OCI-LY7 (cell line): ENCODE measurements around the gene REEP6.

Experiments used
- EZH2phosphoT487 ChIP-seq: fragments of 200-600 bp; sonication (generic); IDR thresholded peaks from 2 replicates; pipeline ENCODE4 v1.6.1; 2018; ENCODE audit warnings: low read depth, borderline replicate concordance, mild to moderate bottlenecking, mixed run types, antibody characterized with exemption, low read length, moderate library complexity, mixed read lengths
- TF ChIP-seq, protein P1 (sequence below): fragments of 200-600 bp; sonication (generic); conservative IDR thresholded peaks from 2 replicates; pipeline ENCODE4 v1.5.1; 2014; ENCODE audit warnings: mild to moderate bottlenecking, antibody characterized with exemption, low read length, moderate library complexity, mixed read lengths

- TF ChIP-seq, protein P1, sequence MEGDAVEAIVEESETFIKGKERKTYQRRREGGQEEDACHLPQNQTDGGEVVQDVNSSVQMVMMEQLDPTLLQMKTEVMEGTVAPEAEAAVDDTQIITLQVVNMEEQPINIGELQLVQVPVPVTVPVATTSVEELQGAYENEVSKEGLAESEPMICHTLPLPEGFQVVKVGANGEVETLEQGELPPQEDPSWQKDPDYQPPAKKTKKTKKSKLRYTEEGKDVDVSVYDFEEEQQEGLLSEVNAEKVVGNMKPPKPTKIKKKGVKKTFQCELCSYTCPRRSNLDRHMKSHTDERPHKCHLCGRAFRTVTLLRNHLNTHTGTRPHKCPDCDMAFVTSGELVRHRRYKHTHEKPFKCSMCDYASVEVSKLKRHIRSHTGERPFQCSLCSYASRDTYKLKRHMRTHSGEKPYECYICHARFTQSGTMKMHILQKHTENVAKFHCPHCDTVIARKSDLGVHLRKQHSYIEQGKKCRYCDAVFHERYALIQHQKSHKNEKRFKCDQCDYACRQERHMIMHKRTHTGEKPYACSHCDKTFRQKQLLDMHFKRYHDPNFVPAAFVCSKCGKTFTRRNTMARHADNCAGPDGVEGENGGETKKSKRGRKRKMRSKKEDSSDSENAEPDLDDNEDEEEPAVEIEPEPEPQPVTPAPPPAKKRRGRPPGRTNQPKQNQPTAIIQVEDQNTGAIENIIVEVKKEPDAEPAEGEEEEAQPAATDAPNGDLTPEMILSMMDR: no peak
- no peak for TF ChIP-seq EZH2phosphoT487
These were observed 30.7 kb downstream of the REEP6 start for GRCh38 chr19:1521636-1522035.
